K562 (cell line): ENCODE measurements around the gene CCDC171. TPM values are rescaled to one million over a fixed set of nuclear protein-coding genes. Genes with fewer than 3 reads are reported as not detected.
A peak's percentile ranks its signal among the peaks of the same experiment; 100 is the strongest.

Experiments
- DNMT1 ChIP-seq: fragments of 450-650 bp; IDR thresholded peaks from 2 replicates; pipeline ENCODE4 v1.6.1; 2016; ENCODE audit warnings: antibody characterized with exemption, mild to moderate bottlenecking
- HDAC6 ChIP-seq: IDR thresholded peaks from 2 replicates; pipeline ENCODE4 v1.6.1; 2012; ENCODE audit warnings: low read depth, mild to moderate bottlenecking, control low read depth, inconsistent platforms, low read length, moderate library complexity
- HMG20B ChIP-seq: fragments of 250-450 bp; sonication (Bioruptor Pico); IDR thresholded peaks from 2 replicates; pipeline ENCODE4 v1.5.0; 2021; ENCODE audit warnings: mild to moderate bottlenecking
- RFX1 ChIP-seq: fragments of 450-650 bp; IDR thresholded peaks from 2 replicates; pipeline ENCODE4 v1.6.1; 2016; ENCODE audit warnings: mild to moderate bottlenecking, moderate library complexity
- ZNF347 ChIP-seq: fragments of 450-650 bp; formaldehyde crosslinking; IDR thresholded peaks from 2 replicates; pipeline ENCODE4 v1.4.0; 2020; ENCODE audit warnings: low read depth, mild to moderate bottlenecking, moderate library complexity
- ZZZ3 ChIP-seq: fragments of 450-650 bp; IDR thresholded peaks from 2 replicates; pipeline ENCODE4 v1.6.1; 2016; ENCODE audit warnings: antibody characterized with exemption, mild to moderate bottlenecking, moderate library complexity
- polyA plus RNA-seq, 8 experiments: library from polyadenylated mRNA; depleted of rRNA in 4 of 8; stranded (reverse) in 5 of 8; unstranded in 3 of 8; fragments of >200 nt; fragmentation: Nextera tagmentation in 2 of 8; fragmentation: Illumina TruSeq in 1 of 8; extraction: Ambion mirVana in 2 of 8; extraction: Trizol in 1 of 8; gene quantifications; 2 replicates each; pipeline versions ENCODE4 v1.2.1 to v1.2.3, GENCODE V29; 2011 to 2014; ENCODE audit warnings: inconsistent platforms in 1 of 8, missing spikeins in 1 of 8
- total RNA-seq, 7 experiments: library from RNA; depleted of rRNA in 6 of 7; stranded (reverse); fragments of >200 nt in 6 of 7; fragmentation: Illumina TruSeq in 2 of 7; extraction: Trizol in 2 of 7; gene quantifications; 2 replicates each; pipeline versions ENCODE4 v1.2.1 to v1.2.3, GENCODE V29; 2011 to 2021; ENCODE audit warnings: low replicate concordance in 1 of 7
- TF ChIP-seq, protein P1 (sequence below): fragments of 450-650 bp; formaldehyde crosslinking; IDR thresholded peaks from 2 replicates; pipeline ENCODE4 v1.4.0; 2022; ENCODE audit warnings: missing genetic modification characterization
- TF ChIP-seq, protein P2 (sequence below): fragments of 450-650 bp; conservative IDR thresholded peaks from 2 replicates; pipeline ENCODE4 v1.6.1; 2016; ENCODE audit warnings: missing genetic modification characterization, low read depth, mild to moderate bottlenecking, missing compliant biosample characterization, moderate library complexity
- TF ChIP-seq, protein P3 (sequence below): fragments of 250-450 bp; sonication (Bioruptor Pico); IDR thresholded peaks from 2 replicates; pipeline ENCODE4 v1.8.0; 2022; ENCODE audit warnings: inconsistent platforms, mild to moderate bottlenecking, moderate library complexity, borderline replicate concordance
- TF ChIP-seq, protein P4 (sequence below), 2 experiments: fragments of 450-650 bp in 1 of 2; sonication (generic) in 1 of 2; formaldehyde crosslinking in 1 of 2; IDR thresholded peaks; 2 replicates each; pipeline versions ENCODE4 v1.7.1 to v1.9.0; 2016 to 2022; ENCODE audit warnings: inconsistent platforms in 1 of 2, mild to moderate bottlenecking in 1 of 2, missing genetic modification reagents in 1 of 2
- TF ChIP-seq, protein P5 (sequence below): fragments of 250-450 bp; sonication (Bioruptor Pico); IDR thresholded peaks from 2 replicates; pipeline ENCODE4 v1.4.0; 2020; ENCODE audit warnings: mild to moderate bottlenecking

CCDC171 gene
- total and polyA plus RNA-seq, 9 of the 15 experiments (the other 6 are each of a cell fraction or from before 2014, with no cell fraction given), result 0.08 to 3.8 (median 0.27) TPM

DNA sequence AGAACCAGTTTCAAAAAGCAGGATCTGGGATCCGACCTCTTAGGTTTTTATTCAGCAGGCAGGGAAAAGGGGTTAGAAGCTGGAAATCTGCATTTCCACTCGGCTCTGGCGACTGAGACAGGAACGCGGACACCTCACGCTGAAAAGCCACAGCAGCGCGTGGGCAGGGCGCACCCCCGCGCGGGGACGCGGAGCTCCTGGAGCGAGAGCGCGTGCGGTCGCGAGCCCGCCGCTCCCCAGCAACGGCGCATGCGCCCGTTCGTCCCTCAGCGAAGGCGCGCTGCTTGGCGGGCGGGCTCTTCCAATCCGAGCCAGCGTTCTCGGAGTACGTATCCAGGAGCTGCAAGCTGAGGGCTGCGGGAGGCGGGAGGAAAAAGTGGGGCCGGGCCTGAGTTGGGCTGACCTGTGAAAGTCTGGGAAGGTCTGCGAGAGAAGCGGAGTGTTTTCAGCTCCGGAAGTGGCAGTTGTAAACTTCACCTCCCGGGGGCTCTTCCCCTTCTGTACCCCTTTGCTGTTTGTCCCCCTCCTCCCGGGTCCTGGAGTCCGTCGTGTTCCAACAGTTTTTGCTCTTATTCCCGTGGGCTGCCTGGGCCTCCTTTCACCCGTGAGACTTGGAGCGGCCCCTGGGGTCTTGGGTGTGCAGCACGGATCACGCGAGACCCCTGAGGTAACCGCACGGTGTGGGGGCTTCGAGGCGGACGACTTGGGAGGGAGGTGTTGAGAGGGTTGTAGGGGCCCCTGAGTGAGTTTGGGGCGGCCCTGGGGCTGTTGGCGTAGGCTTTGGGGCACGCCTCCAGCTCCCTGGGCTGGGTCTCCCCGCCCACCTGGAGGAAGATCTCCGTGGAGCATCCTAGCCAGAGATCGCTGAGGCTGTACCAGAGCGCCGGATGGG, at the start of gene CCDC171 (continued):
- TF ChIP-seq, protein P1, sequence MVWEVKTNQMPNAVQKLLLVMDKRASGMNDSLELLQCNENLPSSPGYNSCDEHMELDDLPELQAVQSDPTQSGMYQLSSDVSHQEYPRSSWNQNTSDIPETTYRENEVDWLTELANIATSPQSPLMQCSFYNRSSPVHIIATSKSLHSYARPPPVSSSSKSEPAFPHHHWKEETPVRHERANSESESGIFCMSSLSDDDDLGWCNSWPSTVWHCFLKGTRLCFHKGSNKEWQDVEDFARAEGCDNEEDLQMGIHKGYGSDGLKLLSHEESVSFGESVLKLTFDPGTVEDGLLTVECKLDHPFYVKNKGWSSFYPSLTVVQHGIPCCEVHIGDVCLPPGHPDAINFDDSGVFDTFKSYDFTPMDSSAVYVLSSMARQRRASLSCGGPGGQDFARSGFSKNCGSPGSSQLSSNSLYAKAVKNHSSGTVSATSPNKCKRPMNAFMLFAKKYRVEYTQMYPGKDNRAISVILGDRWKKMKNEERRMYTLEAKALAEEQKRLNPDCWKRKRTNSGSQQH (CRISPR knock-in tag), result no peak
- TF ChIP-seq HDAC6, result no peak
- TF ChIP-seq ZNF347, result no peak
- TF ChIP-seq RFX1, result no peak
- TF ChIP-seq, protein P2, sequence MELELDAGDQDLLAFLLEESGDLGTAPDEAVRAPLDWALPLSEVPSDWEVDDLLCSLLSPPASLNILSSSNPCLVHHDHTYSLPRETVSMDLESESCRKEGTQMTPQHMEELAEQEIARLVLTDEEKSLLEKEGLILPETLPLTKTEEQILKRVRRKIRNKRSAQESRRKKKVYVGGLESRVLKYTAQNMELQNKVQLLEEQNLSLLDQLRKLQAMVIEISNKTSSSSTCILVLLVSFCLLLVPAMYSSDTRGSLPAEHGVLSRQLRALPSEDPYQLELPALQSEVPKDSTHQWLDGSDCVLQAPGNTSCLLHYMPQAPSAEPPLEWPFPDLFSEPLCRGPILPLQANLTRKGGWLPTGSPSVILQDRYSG, result no peak
- no peak for TF ChIP-seq DNMT1
- TF ChIP-seq, protein P3, sequence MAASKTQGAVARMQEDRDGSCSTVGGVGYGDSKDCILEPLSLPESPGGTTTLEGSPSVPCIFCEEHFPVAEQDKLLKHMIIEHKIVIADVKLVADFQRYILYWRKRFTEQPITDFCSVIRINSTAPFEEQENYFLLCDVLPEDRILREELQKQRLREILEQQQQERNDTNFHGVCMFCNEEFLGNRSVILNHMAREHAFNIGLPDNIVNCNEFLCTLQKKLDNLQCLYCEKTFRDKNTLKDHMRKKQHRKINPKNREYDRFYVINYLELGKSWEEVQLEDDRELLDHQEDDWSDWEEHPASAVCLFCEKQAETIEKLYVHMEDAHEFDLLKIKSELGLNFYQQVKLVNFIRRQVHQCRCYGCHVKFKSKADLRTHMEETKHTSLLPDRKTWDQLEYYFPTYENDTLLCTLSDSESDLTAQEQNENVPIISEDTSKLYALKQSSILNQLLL (CRISPR knock-in tag), result no peak
- TF ChIP-seq, protein P4, sequence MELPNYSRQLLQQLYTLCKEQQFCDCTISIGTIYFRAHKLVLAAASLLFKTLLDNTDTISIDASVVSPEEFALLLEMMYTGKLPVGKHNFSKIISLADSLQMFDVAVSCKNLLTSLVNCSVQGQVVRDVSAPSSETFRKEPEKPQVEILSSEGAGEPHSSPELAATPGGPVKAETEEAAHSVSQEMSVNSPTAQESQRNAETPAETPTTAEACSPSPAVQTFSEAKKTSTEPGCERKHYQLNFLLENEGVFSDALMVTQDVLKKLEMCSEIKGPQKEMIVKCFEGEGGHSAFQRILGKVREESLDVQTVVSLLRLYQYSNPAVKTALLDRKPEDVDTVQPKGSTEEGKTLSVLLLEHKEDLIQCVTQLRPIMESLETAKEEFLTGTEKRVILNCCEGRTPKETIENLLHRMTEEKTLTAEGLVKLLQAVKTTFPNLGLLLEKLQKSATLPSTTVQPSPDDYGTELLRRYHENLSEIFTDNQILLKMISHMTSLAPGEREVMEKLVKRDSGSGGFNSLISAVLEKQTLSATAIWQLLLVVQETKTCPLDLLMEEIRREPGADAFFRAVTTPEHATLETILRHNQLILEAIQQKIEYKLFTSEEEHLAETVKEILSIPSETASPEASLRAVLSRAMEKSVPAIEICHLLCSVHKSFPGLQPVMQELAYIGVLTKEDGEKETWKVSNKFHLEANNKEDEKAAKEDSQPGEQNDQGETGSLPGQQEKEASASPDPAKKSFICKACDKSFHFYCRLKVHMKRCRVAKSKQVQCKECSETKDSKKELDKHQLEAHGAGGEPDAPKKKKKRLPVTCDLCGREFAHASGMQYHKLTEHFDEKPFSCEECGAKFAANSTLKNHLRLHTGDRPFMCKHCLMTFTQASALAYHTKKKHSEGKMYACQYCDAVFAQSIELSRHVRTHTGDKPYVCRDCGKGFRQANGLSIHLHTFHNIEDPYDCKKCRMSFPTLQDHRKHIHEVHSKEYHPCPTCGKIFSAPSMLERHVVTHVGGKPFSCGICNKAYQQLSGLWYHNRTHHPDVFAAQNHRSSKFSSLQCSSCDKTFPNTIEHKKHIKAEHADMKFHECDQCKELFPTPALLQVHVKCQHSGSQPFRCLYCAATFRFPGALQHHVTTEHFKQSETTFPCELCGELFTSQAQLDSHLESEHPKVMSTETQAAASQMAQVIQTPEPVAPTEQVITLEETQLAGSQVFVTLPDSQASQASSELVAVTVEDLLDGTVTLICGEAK (IDR thresholded peaks at IDR 0.05), result 0 out of 2 replicates have a peak, but pooled peaks have one; percentile 14
- TF ChIP-seq, protein P4 (CRISPR knock-in tag; IDR thresholded peaks at IDR 0.05), result no peak
- TF ChIP-seq HMG20B (CRISPR knock-in tag), result no peak
- TF ChIP-seq, protein P5, sequence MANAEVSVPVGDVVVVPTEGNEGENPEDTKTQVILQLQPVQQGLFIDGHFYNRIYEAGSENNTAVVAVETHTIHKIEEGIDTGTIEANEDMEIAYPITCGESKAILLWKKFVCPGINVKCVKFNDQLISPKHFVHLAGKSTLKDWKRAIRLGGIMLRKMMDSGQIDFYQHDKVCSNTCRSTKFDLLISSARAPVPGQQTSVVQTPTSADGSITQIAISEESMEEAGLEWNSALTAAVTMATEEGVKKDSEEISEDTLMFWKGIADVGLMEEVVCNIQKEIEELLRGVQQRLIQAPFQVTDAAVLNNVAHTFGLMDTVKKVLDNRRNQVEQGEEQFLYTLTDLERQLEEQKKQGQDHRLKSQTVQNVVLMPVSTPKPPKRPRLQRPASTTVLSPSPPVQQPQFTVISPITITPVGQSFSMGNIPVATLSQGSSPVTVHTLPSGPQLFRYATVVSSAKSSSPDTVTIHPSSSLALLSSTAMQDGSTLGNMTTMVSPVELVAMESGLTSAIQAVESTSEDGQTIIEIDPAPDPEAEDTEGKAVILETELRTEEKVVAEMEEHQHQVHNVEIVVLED (CRISPR knock-in tag), result peak; percentile 68
- TF ChIP-seq ZZZ3, result no peak
